Stimulated activated naive CD4-positive, alpha-beta T cell treated with Interleukin-2 at 50 U/mL for 16 hours (primary cell): ENCODE results near the gene ETAA1.

Experiments
- DNase-seq: peaks from one replicate; lab custom pipeline; 2025; lab: John Stamatoyannopoulos, UW

The ETAA1 gene

GRCh38 chr2:67438337-67438736, 41.2 kb downstream of the ETAA1 start:
- DNase-seq, result no peak

- DNase-seq, result no peak
Observed at GRCh38 chr2:67445652-67446268, 48.6 kb downstream of the ETAA1 start.

- DNase-seq, result no peak
Observed at GRCh38 chr2:67446491-67446911, 49.4 kb downstream of the ETAA1 start.

- no peak for DNase-seq
Observed at GRCh38 chr2:67448648-67449047, 51.5 kb downstream of the ETAA1 start.

GRCh38 chr2:67451086-67451832, 54.1 kb downstream of the ETAA1 start:
- DNase-seq, result no peak

- no peak for DNase-seq
Observed at GRCh38 chr2:67453310-67453709, 56.2 kb downstream of the ETAA1 start.

- DNase-seq, result no peak
Observed at GRCh38 chr2:67455219-67456142, 58.3 kb downstream of the ETAA1 start.

GRCh38 chr2:67456428-67456827, 59.3 kb downstream of the ETAA1 start:
- no peak for DNase-seq

- DNase-seq, result no peak
Observed at GRCh38 chr2:67457699-67458098, 60.6 kb downstream of the ETAA1 start.

- DNase-seq, result no peak
Observed at GRCh38 chr2:67459761-67460160, 62.6 kb downstream of the ETAA1 start.
